ENCODE measurements around the gene PLAC9.

DNA sequence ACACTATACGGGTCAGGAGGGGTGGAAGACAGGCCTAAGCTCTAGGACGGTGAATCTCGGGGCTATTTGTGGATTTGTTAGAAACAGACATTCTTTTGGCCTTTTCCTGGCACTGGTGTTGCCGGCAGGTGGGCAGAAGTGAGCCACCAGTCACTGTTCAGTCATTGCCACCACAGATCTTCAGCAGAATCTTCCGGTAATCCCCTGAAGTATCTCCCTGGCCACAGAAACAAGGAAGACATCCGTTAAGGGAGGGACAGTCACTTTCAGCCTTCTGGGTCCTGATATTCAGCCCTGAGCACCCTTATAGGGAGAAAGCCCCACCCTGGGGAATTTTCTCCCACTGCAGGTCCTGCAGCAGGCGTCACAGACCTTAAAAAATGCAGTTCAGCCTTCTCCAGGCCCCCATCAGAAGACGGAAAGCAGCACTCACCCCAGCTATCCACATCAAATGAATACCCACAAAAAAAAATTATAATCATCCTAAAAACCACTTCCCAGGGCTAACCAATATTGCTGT, 23.2 kb downstream of the PLAC9 start:
- TF ChIP-seq EZH2 (IDR thresholded peaks at IDR 0.05; ENCODE audit: insufficient read depth, poor library complexity, severe bottlenecking) (no peak), EZH2phosphoT487 (IDR thresholded peaks at IDR 0.05; ENCODE audit: insufficient read depth, low read depth) (no peak)
